Loucy (cell line): ENCODE data around the gene TAF5.
A peak's percentile ranks its signal among the peaks of the same experiment; 100 is the strongest.

ENCODE experiments used
- H2AFZ ChIP-seq: fragments of 200-600 bp; sonication (generic); 2 replicates; pipeline ENCODE4 v1.6.0; 2016; ENCODE audit warnings: antibody characterized with exemption, mild to moderate bottlenecking, low read length, moderate library complexity
- H3F3A ChIP-seq: fragments of 200-600 bp; 2 replicates; pipeline ENCODE4 v1.6.0; 2016; ENCODE audit warnings: antibody characterized with exemption, low read depth, mild to moderate bottlenecking
- H3K27me3 ChIP-seq: fragments of 200-600 bp; sonication (generic); 2 replicates; pipeline ENCODE4 v1.6.1; 2014; ENCODE audit warnings: low read length, mild to moderate bottlenecking; ENCODE audit not compliant: insufficient read depth, poor library complexity, severe bottlenecking
- H3K36me3 ChIP-seq: fragments of 200-600 bp; sonication (generic); 2 replicates; pipeline ENCODE4 v1.6.1; 2016; ENCODE audit warnings: low read length; ENCODE audit not compliant: insufficient read depth
- H3K4me1 ChIP-seq: fragments of 200-600 bp; sonication (generic); 2 replicates; pipeline ENCODE4 v1.5.1; 2014; ENCODE audit warnings: low read length, mild to moderate bottlenecking; ENCODE audit not compliant: insufficient read depth, poor library complexity, severe bottlenecking
- H3K4me2 ChIP-seq: fragments of 200-600 bp; sonication (generic); 2 replicates; pipeline ENCODE4 v1.6.0; 2014; ENCODE audit warnings: antibody characterized with exemption, low read length, low read depth, mild to moderate bottlenecking; ENCODE audit not compliant: poor library complexity, severe bottlenecking
- H3K4me3 ChIP-seq: fragments of 200-600 bp; sonication (generic); 2 replicates; pipeline ENCODE4 v1.5.1; 2014; ENCODE audit warnings: low read length, mild to moderate bottlenecking, mixed read lengths; ENCODE audit not compliant: poor library complexity, severe bottlenecking
- H3K79me2 ChIP-seq: fragments of 200-600 bp; sonication (generic); 2 replicates; pipeline ENCODE4 v1.6.1; 2014; ENCODE audit warnings: low read length; ENCODE audit not compliant: insufficient read depth
- H3K9ac ChIP-seq: fragments of 200-600 bp; sonication (generic); 2 replicates; pipeline ENCODE4 v1.6.0; 2014; ENCODE audit warnings: mild to moderate bottlenecking, low read depth, low read length, moderate library complexity; ENCODE audit not compliant: poor library complexity, severe bottlenecking
- H3K9me2 ChIP-seq: fragments of 200-600 bp; sonication (generic); replicated peaks from 2 replicates; pipeline ENCODE4 v1.6.1; 2016; ENCODE audit warnings: low read depth, low read length, mixed read lengths
- H3K9me3 ChIP-seq: fragments of 200-600 bp; sonication (generic); 2 replicates; pipeline ENCODE4 v1.6.1; 2014; ENCODE audit warnings: mild to moderate bottlenecking, antibody characterized with exemption, low read length, low read depth; ENCODE audit not compliant: insufficient read depth
- H4K20me1 ChIP-seq: fragments of 200-600 bp; sonication (generic); 2 replicates; pipeline ENCODE4 v1.6.0; 2014; ENCODE audit warnings: antibody characterized with exemption, low read length, mild to moderate bottlenecking; ENCODE audit not compliant: insufficient read depth, poor library complexity, severe bottlenecking
- EZH2phosphoT487 ChIP-seq: fragments of 200-600 bp; IDR thresholded peaks from 2 replicates; pipeline ENCODE4 v1.6.1; 2018; ENCODE audit warnings: antibody characterized with exemption, mild to moderate bottlenecking, moderate library complexity, borderline replicate concordance
- TF ChIP-seq, protein P1 (sequence below): fragments of 200-600 bp; sonication (generic); conservative IDR thresholded peaks from 2 replicates; pipeline ENCODE4 v1.5.1; 2014; ENCODE audit warnings: mild to moderate bottlenecking, antibody characterized with exemption, low read length

TAF5 gene

GRCh38 chr10:103382769-103383168 is 15.0 kb downstream of the TAF5 start:
- Histone ChIP-seq H2AFZ (no peak overlapping the region), H3K9me2 (no peaks in the 10 kb centered on the region), H3F3A (peaks cover 3% of the 10 kb centered on the region; the same call in 1 of the 2 replicates), H3K4me2 (no peak overlapping the region), H3K4me1 (no peaks in the 10 kb centered on the region), H3K9me3 (no peaks in the 10 kb centered on the region), H3K4me3 (no peak overlapping the region), H4K20me1 (no peaks in the 10 kb centered on the region), H3K9ac (no peak overlapping the region), H3K27me3 (no peaks in the 10 kb centered on the region), H3K36me3 (peaks cover 69% of the 10 kb centered on the region; the same call in 1 of the 2 replicates), H3K79me2 (no peaks in the 10 kb centered on the region)
- no peak for TF ChIP-seq EZH2phosphoT487
- TF ChIP-seq, protein P1, sequence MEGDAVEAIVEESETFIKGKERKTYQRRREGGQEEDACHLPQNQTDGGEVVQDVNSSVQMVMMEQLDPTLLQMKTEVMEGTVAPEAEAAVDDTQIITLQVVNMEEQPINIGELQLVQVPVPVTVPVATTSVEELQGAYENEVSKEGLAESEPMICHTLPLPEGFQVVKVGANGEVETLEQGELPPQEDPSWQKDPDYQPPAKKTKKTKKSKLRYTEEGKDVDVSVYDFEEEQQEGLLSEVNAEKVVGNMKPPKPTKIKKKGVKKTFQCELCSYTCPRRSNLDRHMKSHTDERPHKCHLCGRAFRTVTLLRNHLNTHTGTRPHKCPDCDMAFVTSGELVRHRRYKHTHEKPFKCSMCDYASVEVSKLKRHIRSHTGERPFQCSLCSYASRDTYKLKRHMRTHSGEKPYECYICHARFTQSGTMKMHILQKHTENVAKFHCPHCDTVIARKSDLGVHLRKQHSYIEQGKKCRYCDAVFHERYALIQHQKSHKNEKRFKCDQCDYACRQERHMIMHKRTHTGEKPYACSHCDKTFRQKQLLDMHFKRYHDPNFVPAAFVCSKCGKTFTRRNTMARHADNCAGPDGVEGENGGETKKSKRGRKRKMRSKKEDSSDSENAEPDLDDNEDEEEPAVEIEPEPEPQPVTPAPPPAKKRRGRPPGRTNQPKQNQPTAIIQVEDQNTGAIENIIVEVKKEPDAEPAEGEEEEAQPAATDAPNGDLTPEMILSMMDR = no peak

DNA sequence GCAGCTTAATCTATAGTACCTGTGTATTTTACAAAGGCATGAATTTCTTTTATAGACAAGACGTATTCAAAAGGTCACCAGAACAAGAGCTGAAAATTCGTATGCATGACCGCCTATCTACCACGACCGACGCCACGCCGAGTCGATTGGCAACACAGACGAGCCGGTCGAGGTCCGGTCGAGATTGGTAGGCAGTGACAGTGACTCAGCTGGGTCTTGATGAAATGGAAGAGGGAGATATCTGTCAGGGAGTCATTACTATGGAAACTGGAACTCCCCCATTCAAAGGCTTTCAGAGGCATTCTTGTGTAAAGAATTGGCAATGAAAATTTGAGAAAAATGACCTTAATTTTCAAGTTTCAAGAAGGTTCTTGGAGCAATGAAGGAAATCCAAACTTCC is 26.4 kb downstream of the TAF5 start:
- no peak for TF ChIP-seq EZH2phosphoT487
- TF ChIP-seq, protein P1 = no peak
- peak overlapping the region; percentile 74 for H3K4me2 ChIP-seq
- H3K27me3 ChIP-seq = no peaks in the 10 kb centered on the region
- no peaks in the 10 kb centered on the region for H3F3A ChIP-seq
- H3K79me2 ChIP-seq = peaks cover 83% of the 10 kb centered on the region
- H3K4me1 ChIP-seq = peaks cover 45% of the 10 kb centered on the region
- peaks cover 24% of the 10 kb centered on the region for H4K20me1 ChIP-seq
- peaks cover 19% of the 10 kb centered on the region; the same call in 1 of the 2 replicates for H3K36me3 ChIP-seq
- H3K4me3 ChIP-seq = peak overlapping the region; percentile 92
- peak overlapping the region; percentile 94 for H3K9ac ChIP-seq
- no peak overlapping the region for H2AFZ ChIP-seq
- no peaks in the 10 kb centered on the region for H3K9me2 ChIP-seq
- no peaks in the 10 kb centered on the region for H3K9me3 ChIP-seq

- Histone ChIP-seq H4K20me1 (peaks cover 27% of the 10 kb centered on the region), H3K79me2 (peaks cover 96% of the 10 kb centered on the region), H3K9ac (peak overlapping the region; percentile 94), H3K4me1 (peaks cover 56% of the 10 kb centered on the region), H2AFZ (peak overlapping the region; percentile 56), H3K9me2 (no peaks in the 10 kb centered on the region), H3K9me3 (no peaks in the 10 kb centered on the region), H3K27me3 (no peaks in the 10 kb centered on the region), H3K4me3 (peak overlapping the region; percentile 92), H3F3A (no peaks in the 10 kb centered on the region), H3K4me2 (peak overlapping the region; percentile 74), H3K36me3 (peaks cover 6% of the 10 kb centered on the region; the same call in 1 of the 2 replicates)
- TF ChIP-seq, protein P1 = no peak
- no peak for TF ChIP-seq EZH2phosphoT487
Observed at GRCh38 chr10:103395754-103396066, 27.9 kb downstream of the TAF5 start.
